ENCODE results near the gene FMNL2. TPM values are rescaled to one million over a fixed set of nuclear protein-coding genes. Genes with fewer than 3 reads are reported as not detected.

The FMNL2 gene
- total RNA-seq, 1 donor from 2014 or later = 3.4 TPM

DNA sequence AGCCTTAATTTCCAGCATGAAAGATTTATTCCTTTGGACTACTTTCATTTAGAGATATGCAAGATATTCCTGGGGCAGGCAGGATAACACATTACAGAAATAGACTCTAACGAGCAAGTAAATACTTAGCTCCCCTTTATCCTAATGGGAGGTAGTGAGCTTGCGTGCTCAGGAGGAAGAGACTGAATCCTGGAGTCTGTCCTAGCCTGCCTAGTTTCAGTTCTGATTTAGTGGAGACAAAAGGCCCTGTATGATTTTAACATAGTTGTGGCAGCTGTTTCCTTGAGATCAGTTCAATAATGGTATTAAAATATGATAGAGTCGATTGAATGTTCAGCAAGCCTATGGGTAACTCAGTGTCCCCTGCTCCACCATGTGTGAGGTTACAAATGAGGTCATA lies 109.5 kb downstream of the FMNL2 start:
- DNase-seq (ENCODE audit: low spot score) (no peak), ATAC-seq (no peak)

DNA sequence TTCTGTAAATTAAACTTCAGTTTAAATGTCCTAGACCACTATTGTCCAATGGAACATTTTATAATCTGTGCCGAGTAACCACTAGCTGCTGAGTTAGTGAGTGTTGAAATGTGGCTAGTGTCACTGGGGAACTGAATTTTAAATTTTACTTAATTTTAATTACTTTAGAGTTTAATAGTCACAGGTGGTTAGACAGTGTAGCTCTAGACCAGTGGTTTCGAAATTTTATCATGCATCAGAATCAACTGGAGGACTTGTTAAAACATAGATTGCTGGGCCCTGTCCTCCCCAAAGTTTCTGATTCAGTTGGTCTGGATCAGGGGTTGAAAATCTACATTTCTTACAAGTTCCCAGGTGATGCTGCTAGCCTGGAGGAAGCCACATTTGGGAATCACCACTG lies 110.4 kb downstream of the FMNL2 start:
- DNase-seq (ENCODE audit: low spot score) (no peak), ATAC-seq (no peak)

DNA sequence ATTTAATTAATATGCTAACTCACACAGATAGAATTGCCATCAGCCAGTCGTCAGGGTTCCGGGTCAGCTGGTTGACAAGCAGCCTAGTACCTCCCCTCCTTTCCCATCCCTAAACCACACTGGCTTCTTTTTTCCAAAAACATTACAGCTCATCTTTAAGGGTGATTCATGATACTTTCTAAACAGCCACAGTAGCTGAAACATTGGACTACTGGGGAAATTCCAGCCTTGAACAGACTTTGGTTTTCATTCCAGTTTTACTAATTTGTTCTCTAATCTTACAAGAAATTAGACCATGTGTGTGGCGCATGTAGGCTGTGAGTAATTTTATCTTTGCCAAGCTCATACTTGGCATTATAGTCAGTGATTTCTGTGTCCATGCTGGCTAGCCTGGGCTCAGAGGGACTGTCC lies 110.8 kb downstream of the FMNL2 start:
- DNase-seq (ENCODE audit: low spot score) = no peak
- no peak for ATAC-seq

DNA sequence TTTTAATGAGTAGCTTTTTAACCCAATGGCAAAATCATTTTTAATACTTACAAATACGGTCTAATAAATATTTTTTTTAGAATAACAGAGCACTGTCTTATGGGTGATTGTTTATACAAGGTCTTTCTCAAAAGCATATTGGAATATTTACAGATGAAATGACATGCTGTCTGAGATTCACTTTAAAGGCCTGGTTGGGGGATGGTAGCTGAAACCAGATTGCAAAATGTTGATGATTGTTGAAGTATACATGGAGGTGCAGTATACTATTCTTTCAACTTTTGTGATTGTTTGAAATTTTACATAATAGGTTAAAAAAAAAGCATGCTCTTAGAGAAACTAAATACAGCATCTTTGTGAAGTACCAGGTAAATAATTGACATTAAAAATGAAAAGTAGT lies 111.2 kb downstream of the FMNL2 start:
- ATAC-seq (no peak), DNase-seq (ENCODE audit: low spot score) (no peak)

DNA sequence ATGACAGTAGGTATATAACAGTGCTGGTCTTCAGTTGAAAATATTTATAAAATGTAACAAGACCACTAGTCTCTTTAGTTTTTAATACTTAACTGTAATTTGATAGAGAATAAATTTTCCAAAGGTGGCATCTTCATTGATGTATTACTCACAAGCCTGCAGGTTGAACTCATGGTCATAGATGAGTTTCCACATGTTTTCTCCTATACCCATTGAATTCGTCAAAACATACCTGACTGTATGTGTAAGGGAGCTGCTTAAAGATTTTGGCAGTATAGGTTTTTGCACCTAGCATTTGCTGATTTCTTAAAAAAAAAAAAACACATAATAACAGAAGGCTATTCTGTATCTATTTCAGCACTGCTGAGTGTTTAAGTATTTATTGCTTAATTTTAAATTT lies 112.9 kb downstream of the FMNL2 start:
- ATAC-seq = no peak
- no peak for DNase-seq (ENCODE audit: low spot score)

DNA sequence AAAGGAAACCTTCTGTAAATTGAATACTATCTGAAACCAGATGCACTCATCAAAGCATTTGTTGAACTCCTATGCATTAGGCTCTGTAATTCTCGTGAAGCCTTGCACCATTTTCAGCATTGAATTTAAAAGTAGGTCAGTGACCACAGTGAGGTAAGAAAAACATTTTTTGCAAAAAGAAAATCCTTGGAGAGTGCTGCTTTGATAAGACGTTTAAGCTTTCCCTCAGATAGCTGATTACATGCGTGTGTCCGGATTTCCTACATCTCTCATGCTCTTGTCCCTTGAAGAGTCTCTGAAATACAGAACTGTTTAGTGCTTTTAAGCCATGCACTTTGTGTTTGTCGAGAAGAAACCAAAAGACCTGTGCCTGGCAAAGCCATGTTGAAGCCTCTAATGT lies 113.6 kb downstream of the FMNL2 start:
- no peak for DNase-seq (ENCODE audit: low spot score)
- no peak for ATAC-seq

DNA sequence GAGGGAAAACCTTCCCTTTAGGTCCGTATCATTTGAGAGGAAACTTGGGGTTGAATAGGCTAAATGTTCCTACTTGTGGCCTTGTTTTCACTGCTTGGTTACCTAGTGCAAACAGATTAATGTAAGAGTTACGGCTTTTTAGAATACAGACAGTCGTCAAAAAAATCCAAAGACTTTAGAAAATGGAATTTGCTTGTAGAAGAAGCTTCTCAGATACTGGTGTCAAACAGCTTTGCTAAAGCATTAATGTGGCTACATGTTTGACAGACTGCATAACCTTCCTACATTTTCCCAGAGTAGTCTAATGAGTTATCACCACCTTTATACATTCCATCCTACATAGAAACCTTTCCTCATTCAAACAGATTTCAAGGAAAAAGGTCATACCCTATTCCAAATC lies 114.6 kb downstream of the FMNL2 start:
- no peak for ATAC-seq
- no peak for DNase-seq (ENCODE audit: low spot score)

DNA sequence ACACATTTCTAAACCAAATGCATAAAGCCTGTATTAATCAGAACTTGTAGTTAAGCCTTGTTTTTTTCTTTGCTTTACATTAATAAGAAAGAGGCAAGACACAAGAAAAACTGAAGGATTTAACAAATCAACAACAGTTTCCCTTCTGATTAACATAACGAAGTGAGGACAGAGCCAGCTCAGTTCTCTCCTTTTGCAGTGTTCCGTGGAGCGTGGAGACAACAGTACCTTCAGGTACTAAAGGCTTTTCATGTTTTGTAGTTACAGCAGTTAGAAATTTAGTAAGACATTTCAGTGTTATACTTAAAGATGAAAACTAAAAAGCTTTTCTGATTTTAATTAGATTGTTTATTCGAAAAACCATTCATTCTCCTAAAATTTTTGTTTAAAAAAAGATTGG lies 115.2 kb downstream of the FMNL2 start:
- ATAC-seq (no peak), DNase-seq (ENCODE audit: low spot score) (no peak)

DNA sequence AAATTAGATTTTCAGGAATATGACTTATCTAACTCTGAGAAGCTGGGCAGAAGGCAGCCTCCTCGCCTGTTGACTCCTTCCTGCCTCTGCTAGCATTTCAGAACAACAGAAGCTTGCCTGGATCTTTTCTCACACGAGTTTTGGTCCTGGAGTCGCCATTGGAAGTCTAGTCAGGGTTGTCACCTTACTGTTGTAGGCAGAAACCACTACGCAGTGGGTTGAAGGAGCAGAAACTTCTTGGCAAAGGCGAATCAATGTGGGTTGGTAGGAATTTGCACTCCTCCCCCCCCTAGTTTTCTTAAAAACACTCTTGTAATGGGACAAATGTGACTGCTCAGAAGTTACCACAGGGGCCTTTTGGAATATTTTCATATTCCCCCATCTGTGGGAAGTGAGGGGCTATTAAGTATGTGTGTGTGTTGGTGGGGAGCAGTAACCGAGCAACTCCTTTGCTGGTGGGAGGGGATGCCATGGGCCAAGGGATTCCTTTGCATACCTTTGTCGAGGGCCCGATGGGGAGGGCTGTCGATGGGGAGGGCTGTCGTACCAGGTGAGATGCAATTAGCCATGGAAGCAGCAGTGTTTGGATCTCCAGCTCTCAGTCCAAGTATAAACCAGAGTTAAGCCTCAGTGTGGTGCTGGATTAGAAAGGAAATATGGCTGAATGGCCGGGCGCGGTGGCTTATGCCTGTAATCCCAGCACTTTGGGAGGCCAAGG lies 117.4 kb downstream of the FMNL2 start:
- DNase-seq (ENCODE audit: low spot score) (no peak), ATAC-seq (no peak)

DNA sequence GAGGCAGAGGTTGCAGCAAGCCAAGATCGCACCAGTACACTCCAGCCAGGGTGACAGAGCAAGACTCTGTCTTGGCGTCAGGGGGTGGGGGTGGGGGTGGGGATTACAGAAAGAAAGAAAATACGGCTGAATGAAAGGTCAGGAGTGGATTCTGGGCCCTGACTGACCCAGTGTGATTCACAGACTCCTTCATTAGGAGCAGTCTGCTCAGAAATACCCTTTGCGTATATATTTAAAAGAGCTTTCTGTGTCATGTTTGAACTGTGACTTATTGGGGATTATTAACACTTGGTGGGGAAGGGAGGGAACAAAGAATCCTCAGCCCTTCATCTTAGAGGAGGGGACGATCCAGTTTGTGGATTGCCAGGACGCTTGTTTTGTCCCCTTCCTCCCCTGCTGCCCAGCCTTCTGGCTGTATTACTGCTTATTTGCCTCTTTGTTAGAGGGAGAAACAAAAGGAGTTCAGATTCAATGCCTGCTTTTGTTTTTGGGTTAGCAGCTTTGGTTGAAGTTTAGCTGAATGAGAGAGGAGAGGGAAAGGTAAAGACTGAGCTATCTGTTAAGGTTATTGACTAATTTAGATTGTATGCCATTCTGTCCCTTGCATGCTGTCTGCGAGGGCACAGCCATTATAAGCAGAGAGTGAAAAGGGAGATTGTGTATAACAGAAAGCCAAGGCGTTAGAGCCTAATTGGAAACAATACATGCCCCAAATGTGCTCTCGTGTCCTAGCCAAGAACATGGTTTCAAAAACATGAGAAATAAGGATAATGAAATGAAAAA lies 118.3 kb downstream of the FMNL2 start:
- DNase-seq (ENCODE audit: low spot score) (no peak), ATAC-seq (no peak)

DNA sequence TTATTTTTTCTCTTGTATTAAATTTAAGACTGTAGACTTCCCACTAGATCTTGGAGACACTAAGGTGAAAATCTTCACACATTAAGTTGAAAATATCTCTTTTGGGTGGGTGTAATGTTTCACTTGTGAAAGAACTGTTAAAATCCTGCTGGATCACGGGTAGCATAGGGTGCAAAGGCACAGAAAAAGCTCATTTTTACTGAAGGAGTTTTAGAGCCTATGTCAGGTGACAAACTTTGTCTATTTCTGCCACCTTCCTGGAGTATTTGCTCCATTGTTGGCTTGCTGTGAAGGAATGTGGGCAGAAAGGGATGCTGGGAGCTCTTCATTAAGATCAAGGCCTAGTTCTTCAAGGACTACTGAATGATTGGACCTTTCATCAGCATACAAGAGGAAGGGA lies 119.4 kb downstream of the FMNL2 start:
- DNase-seq (ENCODE audit: low spot score) (no peak), ATAC-seq (no peak)

DNA sequence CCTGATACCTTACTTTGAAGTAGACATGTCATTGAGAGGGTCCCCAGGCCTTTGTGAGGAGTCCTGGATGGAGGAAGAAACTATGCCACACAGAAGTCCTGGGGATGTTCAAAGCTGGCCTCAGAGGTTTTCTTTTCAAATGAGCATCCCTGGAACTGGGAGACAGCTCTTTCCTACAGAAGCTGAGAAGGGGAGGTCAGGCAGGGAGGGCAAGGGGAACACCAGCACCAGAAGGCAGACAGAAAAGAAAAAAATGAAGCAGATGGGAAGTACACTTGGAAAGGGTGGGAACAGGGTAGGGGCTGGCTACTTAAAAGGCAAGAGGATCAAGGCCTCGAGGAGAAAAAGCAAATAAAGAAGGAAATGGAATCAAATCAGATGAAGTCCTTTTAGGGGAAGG lies 120.0 kb downstream of the FMNL2 start:
- ATAC-seq (no peak), DNase-seq (ENCODE audit: low spot score) (no peak)

DNA sequence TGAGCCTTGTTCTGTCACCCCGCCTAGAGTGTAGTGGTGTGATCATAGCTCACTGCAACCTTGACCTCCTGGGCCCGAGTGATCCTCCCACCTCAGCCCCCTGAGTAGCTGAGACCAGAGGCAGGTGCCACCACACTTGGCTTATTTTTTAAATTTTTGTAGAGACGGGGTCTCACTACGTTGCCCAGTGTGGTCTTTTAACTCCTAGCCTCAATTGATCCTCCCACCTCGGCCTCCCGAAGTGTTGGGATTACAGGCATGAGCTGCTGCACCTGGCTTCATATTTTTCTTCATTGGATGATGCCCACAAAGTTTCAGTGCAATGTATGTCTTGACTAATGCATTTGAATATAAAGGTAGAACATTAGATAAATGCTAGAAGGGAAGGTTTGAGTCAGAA lies 120.8 kb downstream of the FMNL2 start:
- no peak for DNase-seq (ENCODE audit: low spot score)
- ATAC-seq = no peak

DNA sequence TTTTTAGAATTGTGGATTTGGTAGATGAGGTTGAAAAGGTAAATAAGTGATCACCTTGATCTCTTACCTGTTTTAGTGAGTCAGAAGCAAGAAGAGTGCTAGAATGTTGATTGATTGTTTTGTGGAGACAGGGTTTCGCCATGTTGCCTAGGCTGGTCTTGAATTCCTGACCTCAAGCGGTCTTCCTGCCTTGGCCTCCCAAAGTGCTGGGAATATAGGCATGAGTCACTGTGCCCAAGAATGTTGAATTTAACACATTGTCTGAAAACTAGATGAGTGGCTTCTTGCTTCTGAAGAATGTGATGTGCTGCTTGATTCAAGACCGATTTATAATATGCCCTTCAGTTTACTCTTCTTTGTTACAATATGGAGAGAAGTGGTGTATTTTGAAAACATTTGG lies 121.3 kb downstream of the FMNL2 start:
- DNase-seq (ENCODE audit: low spot score) (no peak), ATAC-seq (no peak)

DNA sequence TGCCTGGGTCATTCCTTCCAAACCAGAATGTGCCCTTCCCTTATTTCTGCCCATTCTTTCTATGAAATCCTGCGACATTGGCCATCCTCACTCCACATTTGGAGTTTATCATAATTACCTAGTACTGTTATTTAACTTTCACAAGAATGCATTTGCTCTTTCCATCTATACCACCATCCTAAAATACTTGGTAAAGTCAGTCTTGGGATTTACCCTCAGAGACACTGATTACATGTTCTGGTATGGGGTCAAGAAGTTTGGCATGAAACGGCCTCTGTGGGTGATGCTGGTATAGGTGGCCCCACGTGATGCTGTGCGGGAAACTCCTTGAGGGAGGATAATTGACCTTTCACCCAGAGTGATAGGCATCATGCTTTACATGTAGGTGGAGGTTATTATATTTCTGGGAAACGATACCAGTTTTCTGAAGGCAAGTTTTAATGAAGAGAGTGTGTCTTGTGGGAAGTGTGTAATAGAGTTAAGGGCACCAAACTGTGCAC lies 123.5 kb downstream of the FMNL2 start:
- ATAC-seq = no peak
- DNase-seq (ENCODE audit: low spot score) = no peak

DNA sequence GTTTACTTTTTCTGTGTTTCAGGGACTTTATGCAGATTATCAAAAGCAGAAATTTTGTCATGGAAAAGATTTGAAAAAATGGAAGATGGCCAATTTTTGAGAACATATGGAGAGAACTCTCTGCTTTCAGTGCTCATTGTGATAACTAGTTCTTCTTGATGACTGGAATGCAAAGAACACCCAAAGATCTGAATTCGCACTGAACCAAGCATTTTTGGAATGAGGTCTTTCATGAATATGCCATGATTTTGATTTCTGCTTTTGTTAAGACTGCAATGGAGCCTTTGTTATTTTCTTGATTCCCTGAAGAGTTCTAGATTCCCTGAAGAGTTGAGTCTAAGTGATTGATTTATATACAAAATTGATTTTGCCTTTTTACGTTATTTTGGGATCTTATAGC lies 124.1 kb downstream of the FMNL2 start:
- no peak for ATAC-seq
- no peak for DNase-seq (ENCODE audit: low spot score)

DNA sequence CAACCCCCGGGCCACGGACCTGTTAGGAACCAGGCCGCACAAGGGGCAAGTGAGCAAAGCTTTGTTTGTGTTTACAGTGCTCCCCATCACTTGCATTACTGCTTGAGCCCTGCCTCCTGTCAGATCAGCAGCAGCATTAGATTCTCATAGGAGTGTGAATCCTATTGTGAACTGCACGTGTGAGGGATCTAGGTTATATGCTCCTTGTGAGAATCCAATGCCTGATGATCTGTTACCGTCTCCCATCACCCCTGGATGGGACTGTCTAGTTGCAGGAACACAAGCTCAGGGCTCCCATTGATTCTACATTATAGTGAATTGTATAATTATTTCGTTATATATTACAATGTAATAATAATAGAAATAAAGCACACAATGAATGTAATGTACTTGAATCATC lies 125.6 kb downstream of the FMNL2 start:
- no peak for DNase-seq (ENCODE audit: low spot score)

DNA sequence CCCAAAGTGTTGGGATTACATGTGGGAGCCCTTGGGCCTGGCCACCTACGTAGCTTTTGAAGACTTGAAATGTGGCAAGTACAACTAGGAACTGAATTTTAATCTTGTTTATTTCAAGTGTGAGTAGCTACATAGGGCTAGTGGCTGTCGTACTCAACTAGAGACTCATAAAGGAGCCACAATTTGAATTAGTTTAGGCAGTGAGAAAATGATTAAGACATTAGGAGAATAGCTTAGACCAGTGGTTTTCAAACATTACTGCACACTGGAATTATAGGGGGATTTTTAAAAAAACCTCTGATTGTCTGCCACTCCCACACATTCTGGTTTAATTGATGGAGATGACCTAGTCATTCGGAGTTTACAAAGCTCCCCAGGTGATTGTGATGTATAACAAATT lies 127.1 kb downstream of the FMNL2 start:
- ATAC-seq = no peak
- DNase-seq (ENCODE audit: low spot score) = no peak

More for the DNA sequence above, 125.6 kb downstream of the FMNL2 start:
- no peak for ATAC-seq

DNA sequence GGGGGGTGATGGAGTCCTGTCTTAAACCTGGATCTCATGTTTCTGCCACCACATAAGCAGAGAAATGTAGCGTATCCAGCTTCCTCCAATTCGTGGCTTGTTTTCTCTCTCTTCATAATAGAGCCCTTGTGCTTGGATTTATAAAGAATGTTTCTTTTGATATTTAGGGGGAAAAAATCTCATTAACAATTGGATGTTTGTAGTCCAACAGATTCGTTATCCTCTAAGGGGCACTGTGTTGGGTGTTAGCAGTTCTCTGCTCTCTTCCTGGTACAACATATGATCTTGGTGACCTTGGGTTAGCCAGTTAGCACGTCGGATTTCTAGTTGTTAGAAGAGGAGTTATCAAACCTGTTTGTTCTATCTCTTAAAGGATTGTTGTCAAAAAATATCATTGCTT lies 127.8 kb downstream of the FMNL2 start:
- DNase-seq (ENCODE audit: low spot score) (no peak), ATAC-seq (no peak)

DNA sequence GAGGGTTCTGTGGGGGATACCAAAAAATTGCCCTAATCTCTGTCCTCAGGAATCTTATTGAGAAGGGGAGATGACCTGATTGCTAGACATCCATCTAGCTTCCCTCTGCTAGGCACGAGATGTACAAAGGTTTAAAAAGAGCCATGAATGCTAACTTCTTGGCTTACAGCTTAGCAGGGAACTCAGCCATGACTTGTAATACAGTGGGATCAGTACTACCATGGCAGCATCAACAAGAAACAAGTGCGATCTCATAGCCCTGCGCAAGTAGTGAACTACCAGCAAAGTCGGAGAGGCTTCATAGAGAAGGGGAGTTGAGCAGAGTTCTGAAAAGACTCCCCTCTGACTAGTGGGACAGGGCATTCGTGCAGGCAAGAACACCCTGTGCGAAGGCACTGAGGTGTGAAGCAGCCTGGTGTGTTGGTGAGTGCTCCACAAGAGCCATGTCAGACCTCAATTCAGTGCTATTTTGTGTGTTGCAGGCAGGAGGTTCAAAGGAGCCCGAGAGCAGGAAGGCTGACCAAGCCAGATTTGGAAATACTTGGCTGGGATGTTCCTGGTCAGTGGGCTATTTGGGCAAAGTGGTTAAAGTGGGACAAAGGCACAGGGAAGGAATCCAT lies 130.0 kb downstream of the FMNL2 start:
- ATAC-seq = no peak

DNA sequence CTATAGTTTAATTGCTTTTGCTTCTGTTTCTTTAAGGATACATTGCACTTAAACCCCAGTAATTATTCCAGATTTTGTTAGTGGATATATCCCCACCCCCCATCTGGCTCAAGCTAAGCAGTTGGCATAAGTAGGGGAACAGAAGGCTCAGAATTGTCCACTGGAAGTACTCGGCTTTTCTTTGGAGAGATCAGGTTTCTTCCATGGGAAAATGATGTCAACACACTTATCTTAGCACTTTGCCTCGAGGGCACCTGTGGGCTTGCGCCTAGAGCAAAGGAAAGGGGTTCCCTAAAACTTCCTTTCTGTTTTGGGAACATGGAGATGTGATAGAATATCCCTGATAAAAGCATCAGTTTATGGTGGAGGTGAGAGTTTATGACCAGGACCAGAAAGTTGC lies 130.6 kb downstream of the FMNL2 start:
- ATAC-seq = no peak
- DNase-seq (ENCODE audit: low spot score) = no peak

More for the DNA sequence above, 130.0 kb downstream of the FMNL2 start:
- DNase-seq (ENCODE audit: low spot score) = no peak

DNA sequence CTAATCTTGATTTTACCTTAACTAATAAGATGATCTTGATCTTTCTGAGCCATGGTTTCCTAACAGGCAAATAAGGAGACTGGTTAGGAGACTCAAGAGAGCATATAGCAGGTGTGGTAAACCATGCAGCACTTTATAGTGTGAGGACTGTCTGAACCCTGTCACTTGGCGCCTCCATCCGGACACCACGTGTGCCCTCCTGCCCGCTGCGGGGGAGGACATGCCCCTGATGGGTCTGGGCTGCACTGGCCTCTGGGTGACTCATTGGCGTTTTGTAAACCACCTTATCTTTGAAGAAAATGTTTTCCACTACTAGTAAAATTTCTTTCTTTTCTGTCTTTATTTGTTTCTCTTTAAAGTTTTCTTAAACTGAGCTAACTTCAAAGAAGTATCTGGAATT lies 131.1 kb downstream of the FMNL2 start:
- ATAC-seq = no peak
- no peak for DNase-seq (ENCODE audit: low spot score)

Measured in left lobe of liver (tissue), 2 donors.